H9 (cell line): ENCODE results near the gene GPR151. TPM values are rescaled to one million over a fixed set of nuclear protein-coding genes. Genes with fewer than 3 reads are reported as not detected.

Experiments
- DNase-seq: peaks from one replicate; pipeline ENCODE4 v3.0.0-alpha.2; 2017
- H2AFZ ChIP-seq: one replicate; pipeline ENCODE4 v1.6.1; 2013; ENCODE audit warnings: mild to moderate bottlenecking, low read length, control low read depth, moderate library complexity
- H2AK5ac ChIP-seq: 2 replicates; pipeline ENCODE4 v1.6.1; 2013; ENCODE audit warnings: low read length, control low read depth, mixed read lengths; ENCODE audit not compliant: insufficient read length
- H2BK120ac ChIP-seq: one replicate; pipeline ENCODE4 v1.6.1; 2013; ENCODE audit warnings: low read depth, mild to moderate bottlenecking, low read length, control low read depth, inconsistent platforms; ENCODE audit not compliant: poor library complexity, severe bottlenecking
- H2BK12ac ChIP-seq: 2 replicates; pipeline ENCODE4 v1.6.1; 2013; ENCODE audit warnings: low read length, control low read depth, mixed read lengths, low read depth; ENCODE audit not compliant: insufficient read length
- H2BK15ac ChIP-seq: 2 replicates; pipeline ENCODE4 v1.6.1; 2013; ENCODE audit warnings: low read depth, low read length, control low read depth
- H2BK20ac ChIP-seq: one replicate; pipeline ENCODE4 v1.6.1; 2013; ENCODE audit warnings: low read depth, mild to moderate bottlenecking, low read length, control low read depth, inconsistent platforms; ENCODE audit not compliant: poor library complexity, severe bottlenecking
- H2BK5ac ChIP-seq: 2 replicates; pipeline ENCODE4 v1.6.1; 2013; ENCODE audit warnings: low read length, control low read depth, mixed read lengths; ENCODE audit not compliant: insufficient read length
- H3K14ac ChIP-seq: 2 replicates; pipeline ENCODE4 v1.6.1; 2013; ENCODE audit warnings: low read length, control low read depth; ENCODE audit not compliant: insufficient read depth
- H3K18ac ChIP-seq: 2 replicates; pipeline ENCODE4 v1.6.1; 2013; ENCODE audit warnings: low read depth, mild to moderate bottlenecking, mixed read lengths, low read length, control low read depth; ENCODE audit not compliant: insufficient read length
- H3K23ac ChIP-seq: 2 replicates; pipeline ENCODE4 v1.6.1; 2013; ENCODE audit warnings: low read length, control low read depth, mixed read lengths, low read depth; ENCODE audit not compliant: insufficient read length
- H3K23me2 ChIP-seq: 2 replicates; pipeline ENCODE4 v1.6.1; 2013; ENCODE audit warnings: low read depth, mild to moderate bottlenecking, mixed read lengths, low read length, control low read depth; ENCODE audit not compliant: insufficient read length, poor library complexity, severe bottlenecking
- H3K27ac ChIP-seq: 2 replicates; pipeline ENCODE4 v1.5.1; 2013; ENCODE audit warnings: low read length, control low read depth, mixed read lengths, low read depth; ENCODE audit not compliant: insufficient read length
- H3K27me3 ChIP-seq: 2 replicates; pipeline ENCODE4 v1.6.1; 2013; ENCODE audit warnings: low read length, control low read depth, inconsistent platforms; ENCODE audit not compliant: insufficient read depth
- H3K4ac ChIP-seq: 2 replicates; pipeline ENCODE4 v1.6.1; 2013; ENCODE audit warnings: low read depth, mild to moderate bottlenecking, control low read depth, inconsistent platforms, low read length, moderate library complexity
- H3K4me1 ChIP-seq: 2 replicates; pipeline ENCODE4 v1.6.1; 2013; ENCODE audit warnings: low read length, control low read depth, inconsistent platforms; ENCODE audit not compliant: insufficient read depth
- H3K4me2 ChIP-seq: 2 replicates; pipeline ENCODE4 v1.6.1; 2013; ENCODE audit warnings: low read length, control low read depth, mixed read lengths; ENCODE audit not compliant: insufficient read length, insufficient read depth
- H3K56ac ChIP-seq: 2 replicates; pipeline ENCODE4 v1.6.1; 2013; ENCODE audit warnings: low read depth, mild to moderate bottlenecking, mixed read lengths, low read length, control low read depth; ENCODE audit not compliant: insufficient read length
- H3K79me1 ChIP-seq: 2 replicates; pipeline ENCODE4 v1.6.1; 2013; ENCODE audit warnings: low read depth, mild to moderate bottlenecking, moderate library complexity, low read length, control low read depth, inconsistent platforms; ENCODE audit not compliant: insufficient read depth, poor library complexity, severe bottlenecking
- H3K79me2 ChIP-seq: 2 replicates; pipeline ENCODE4 v1.6.1; 2013; ENCODE audit warnings: low read length, control low read depth, inconsistent platforms; ENCODE audit not compliant: insufficient read depth
- H3K9ac ChIP-seq: 2 replicates; pipeline ENCODE4 v1.6.1; 2013; ENCODE audit warnings: low read length, control low read depth, mixed read lengths; ENCODE audit not compliant: insufficient read length; ENCODE audit errors: extremely low read depth
- H3K9me3 ChIP-seq: one replicate; pipeline ENCODE4 v1.6.1; 2013; ENCODE audit warnings: low read depth, low read length, inconsistent platforms; ENCODE audit not compliant: control insufficient read depth
- H3T11ph ChIP-seq: one replicate; pipeline ENCODE4 v1.6.1; 2013; ENCODE audit warnings: mild to moderate bottlenecking, low read length, control low read depth, inconsistent platforms
- H4K20me1 ChIP-seq: one replicate; pipeline ENCODE4 v1.6.1; 2013; ENCODE audit not compliant: control insufficient read depth, insufficient read length, insufficient read depth
- H4K5ac ChIP-seq: 2 replicates; pipeline ENCODE4 v1.6.1; 2013; ENCODE audit warnings: low read depth, mild to moderate bottlenecking, mixed read lengths, low read length, control low read depth; ENCODE audit not compliant: insufficient read length
- H4K8ac ChIP-seq: replicated peaks from 2 replicates; pipeline ENCODE4 v1.6.1; 2013; ENCODE audit warnings: low read length, control low read depth, mixed read lengths, low read depth; ENCODE audit not compliant: insufficient read length
- H4K91ac ChIP-seq: 2 replicates; pipeline ENCODE4 v1.6.1; 2013; ENCODE audit warnings: low read depth, mild to moderate bottlenecking, moderate library complexity, mixed read lengths, low read length, control low read depth; ENCODE audit not compliant: insufficient read length
- H3K27ac Mint-ChIP-seq, 3 experiments: 2 replicates in 2 of 3; 3 replicates in 1 of 3; pipeline ENCODE4 v1.8.0; 2020 to 2021; ENCODE audit warnings: mixed read lengths in 3 of 3, mild to moderate bottlenecking in 1 of 3, moderate library complexity in 1 of 3
- H3K27me3 Mint-ChIP-seq: 2 replicates; pipeline ENCODE4 v1.8.0; 2021; ENCODE audit warnings: low read depth, mild to moderate bottlenecking, moderate library complexity, mixed read lengths
- H3K36me3 Mint-ChIP-seq, 3 experiments: 2 replicates in 2 of 3; 3 replicates in 1 of 3; pipeline ENCODE4 v1.8.0; 2020 to 2021; ENCODE audit warnings: low read depth in 3 of 3, mixed read lengths in 3 of 3; ENCODE audit not compliant: insufficient read depth in 1 of 3
- H3K4me1 Mint-ChIP-seq, 2 experiments: 2 replicates each; pipeline ENCODE4 v1.8.0; 2020; ENCODE audit warnings: mixed read lengths in 2 of 2
- H3K4me3 Mint-ChIP-seq, 2 experiments: 2 replicates in 1 of 2; 3 replicates in 1 of 2; pipeline ENCODE4 v1.8.0; 2020 to 2021; ENCODE audit warnings: mild to moderate bottlenecking in 2 of 2, mixed read lengths in 2 of 2, moderate library complexity in 1 of 2
- H3K9me3 Mint-ChIP-seq, 2 experiments: 2 replicates in 1 of 2; 3 replicates in 1 of 2; pipeline ENCODE4 v1.8.0; 2020; ENCODE audit warnings: mild to moderate bottlenecking in 2 of 2, mixed read lengths in 2 of 2, moderate library complexity in 1 of 2
- total RNA-seq: library from RNA; stranded (reverse); gene quantifications from 2 replicates; pipeline ENCODE4 v1.2.1, GENCODE V29; 2021
- TF ChIP-seq, protein P1 (sequence below): fragments of 200-600 bp; sonication (generic); conservative IDR thresholded peaks from 3 replicates; pipeline ENCODE4 v1.8.0; 2021; ENCODE audit warnings: antibody characterized with exemption, mild to moderate bottlenecking

Gene GPR151
- total RNA-seq, 1 experiment from 2014 or later = not detected

DNA sequence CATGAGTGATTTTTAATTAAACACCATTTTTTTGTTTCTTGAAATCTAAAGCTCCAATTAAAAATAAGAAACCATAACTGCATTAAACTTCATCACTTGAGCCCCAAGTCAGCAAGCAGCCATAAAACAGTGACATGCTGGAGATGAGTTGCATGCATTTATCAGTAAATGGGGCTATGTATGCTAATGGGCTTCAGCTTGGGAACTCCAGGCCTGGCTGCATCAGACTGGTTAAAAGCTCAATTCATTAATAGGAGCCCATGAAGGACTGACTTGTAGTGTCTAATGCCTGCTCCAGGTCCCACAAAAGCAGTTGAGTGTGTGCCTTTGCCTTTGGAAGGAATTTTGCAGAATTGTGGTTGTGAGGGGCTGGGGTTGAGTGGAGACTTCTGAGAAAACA lies 33.6 kb upstream of the GPR151 start:
- Histone ChIP-seq H2BK120ac (no peak overlapping the region), H3K23me2 (no peaks in the 10 kb centered on the region)

More for the DNA sequence above, 33.6 kb upstream of the GPR151 start:
- Mint-ChIP-seq H3K4me1 (no peaks in the 10 kb centered on the region), H3K4me3 (no peak overlapping the region), H3K9me3 (no peaks in the 10 kb centered on the region), H3K36me3 (no peaks in the 10 kb centered on the region), H3K27me3 (no peaks in the 10 kb centered on the region), H3K27ac (no peak overlapping the region)
- H3T11ph ChIP-seq = no peak overlapping the region
- TF ChIP-seq, protein P1, sequence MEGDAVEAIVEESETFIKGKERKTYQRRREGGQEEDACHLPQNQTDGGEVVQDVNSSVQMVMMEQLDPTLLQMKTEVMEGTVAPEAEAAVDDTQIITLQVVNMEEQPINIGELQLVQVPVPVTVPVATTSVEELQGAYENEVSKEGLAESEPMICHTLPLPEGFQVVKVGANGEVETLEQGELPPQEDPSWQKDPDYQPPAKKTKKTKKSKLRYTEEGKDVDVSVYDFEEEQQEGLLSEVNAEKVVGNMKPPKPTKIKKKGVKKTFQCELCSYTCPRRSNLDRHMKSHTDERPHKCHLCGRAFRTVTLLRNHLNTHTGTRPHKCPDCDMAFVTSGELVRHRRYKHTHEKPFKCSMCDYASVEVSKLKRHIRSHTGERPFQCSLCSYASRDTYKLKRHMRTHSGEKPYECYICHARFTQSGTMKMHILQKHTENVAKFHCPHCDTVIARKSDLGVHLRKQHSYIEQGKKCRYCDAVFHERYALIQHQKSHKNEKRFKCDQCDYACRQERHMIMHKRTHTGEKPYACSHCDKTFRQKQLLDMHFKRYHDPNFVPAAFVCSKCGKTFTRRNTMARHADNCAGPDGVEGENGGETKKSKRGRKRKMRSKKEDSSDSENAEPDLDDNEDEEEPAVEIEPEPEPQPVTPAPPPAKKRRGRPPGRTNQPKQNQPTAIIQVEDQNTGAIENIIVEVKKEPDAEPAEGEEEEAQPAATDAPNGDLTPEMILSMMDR = no peak
- H3K27ac ChIP-seq = no peak overlapping the region
- no peaks in the 10 kb centered on the region for H4K20me1 ChIP-seq
- H4K8ac ChIP-seq = no peak overlapping the region
- H4K91ac ChIP-seq = no peak overlapping the region
- no peak overlapping the region for H3K14ac ChIP-seq
- no peak overlapping the region for H3K56ac ChIP-seq
- no peaks in the 10 kb centered on the region for H3K79me1 ChIP-seq
- no peak overlapping the region for H3K4me2 ChIP-seq
- no peak overlapping the region for H3K4ac ChIP-seq
- no peaks in the 10 kb centered on the region for H3K79me2 ChIP-seq
- H4K5ac ChIP-seq = no peak overlapping the region
- H2AFZ ChIP-seq = no peak overlapping the region
- no peak overlapping the region for H2BK12ac ChIP-seq
- no peaks in the 10 kb centered on the region for H3K27me3 ChIP-seq
- no peak overlapping the region for H3K18ac ChIP-seq
- H2AK5ac ChIP-seq = no peak overlapping the region
- no peak overlapping the region for H2BK5ac ChIP-seq
- no peak overlapping the region for H2BK20ac ChIP-seq
- no peak overlapping the region for H3K9ac ChIP-seq
- H3K9me3 ChIP-seq = no peaks in the 10 kb centered on the region
- no peak overlapping the region for H2BK15ac ChIP-seq
- H3K23ac ChIP-seq = no peak overlapping the region
- DNase-seq = no peak
- H3K4me1 ChIP-seq = no peaks in the 10 kb centered on the region
